ENCODE results near the gene RYR1. TPM values are rescaled to one million over a fixed set of nuclear protein-coding genes. Genes with fewer than 3 reads are reported as not detected.
A peak's percentile ranks its signal among the peaks of the same experiment; 100 is the strongest.

Gene RYR1
- total and polyA plus RNA-seq, 2 of the 13 experiments (the other 11 are each of a cell fraction or from before 2014, with no cell fraction given) = 0.03 TPM; not detected in 1

DNA sequence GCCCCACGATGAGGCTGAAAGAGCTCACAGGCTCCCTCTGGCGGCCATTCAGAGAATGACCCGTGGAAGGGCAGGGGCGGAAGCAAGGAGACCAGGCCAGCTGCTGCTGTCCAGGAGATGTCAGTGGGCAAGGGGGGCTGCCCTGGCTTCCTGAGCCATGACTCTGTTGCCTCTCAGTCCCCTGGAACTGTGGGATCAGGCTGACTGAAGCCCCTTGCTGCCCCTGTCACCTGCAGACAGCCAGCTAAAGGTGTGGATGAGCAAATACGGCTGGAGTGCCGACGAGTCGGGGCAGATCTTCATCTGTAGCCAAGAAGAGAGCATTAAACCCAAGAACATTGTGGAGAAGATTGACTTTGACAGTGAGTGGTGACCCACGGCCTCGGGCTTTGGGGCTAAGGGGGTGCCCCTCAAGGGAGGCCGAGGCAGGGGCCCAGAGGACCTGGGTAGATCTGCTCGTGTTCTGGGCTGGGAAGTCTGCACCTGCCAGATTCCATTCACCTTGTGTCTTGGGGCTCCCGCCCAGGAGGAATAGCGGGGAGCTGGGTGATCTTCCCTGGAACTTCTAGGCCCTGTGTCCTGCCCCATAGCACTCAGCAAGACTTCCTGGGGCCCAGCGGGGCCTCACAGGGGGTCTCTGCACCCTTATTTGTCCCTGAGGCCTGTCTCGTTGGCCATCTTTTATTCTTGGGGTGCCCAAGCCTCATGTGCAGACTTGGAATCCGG is 201.4 kb downstream of the RYR1 start:
- H3K4me1 ChIP-seq (ENCODE audit: insufficient read depth, low read length) = peaks cover 18% of the 10 kb centered on the region
- no peak overlapping the region for H3K9ac ChIP-seq (ENCODE audit: insufficient read depth, low read depth, low read length)
- no peak overlapping the region for H3K4me2 ChIP-seq (ENCODE audit: low read depth, low read length)
- in situ Hi-C loops (cut with HindIII; ENCODE audit: extremely low pct_ligation_motif_present, low pct_unique_long_range_greater_than_20kb) (loop anchor here (10.0 kb wide), 1 partner anchor 90 kb away; no protein-coding TSS in a partner anchor), intact Hi-C loops (cut with micrococcal nuclease; ENCODE audit: unreplicated experiment) (loop anchor here (1.0 to 5.0 kb wide), 2 partner anchors 91 to 233 kb away; partner anchors contain the start of gene FAM98C)
- H3K27ac ChIP-seq (ENCODE audit: extremely low read length, insufficient read depth, low read length) = no peak overlapping the region
- no peak overlapping the region for H2AFZ ChIP-seq (ENCODE audit: low read length)
- POLR2A ChIA-PET = interaction anchor here (1.0 to 3.1 kb wide), 6 partner anchors 12 to 261 kb away, joined by 3 to 16 read pairs (median 6); partner anchors contain the start of genes ACTN4, EIF3K, FAM98C and PSMD8
- H3K36me3 ChIP-seq (replicated peaks in 1 of 2; ENCODE audit: control insufficient read depth in 1 of 2, insufficient read depth in 2 of 2, low read length in 2 of 2) = peaks cover 5 to 6% of the 10 kb centered on the region in 2 experiments; a peak in 2 of 5 replicates
- H4K20me1 ChIP-seq (ENCODE audit: insufficient read depth, low read length) = 0 out of 2 replicates have a peak, but pooled peaks cover 4% of the 10 kb centered on the region
- WGBS (ENCODE audit: low lambda C conversion rate) = 71% methylated on average over 15 of the region's 17 CpGs
- CTCF ChIA-PET (ENCODE audit: low intra/inter-chr PET ratio, low total read pairs) = interaction anchor here (1.2 to 2.1 kb wide), 5 partner anchors 51 to 232 kb away, joined by 3 to 13 read pairs (median 4); partner anchors contain the start of gene FAM98C
- peak; percentile 62 for ATAC-seq
- H3K27me3 ChIP-seq (ENCODE audit: control insufficient read depth in 1 of 2, insufficient read depth in 2 of 2, low read length in 2 of 2) = no peaks in the 10 kb centered on the region
- H3K79me2 ChIP-seq (ENCODE audit: insufficient read depth, low read length) = no peaks in the 10 kb centered on the region
- H3K9me3 ChIP-seq (ENCODE audit: low read length) = no peaks in the 10 kb centered on the region
- no peak overlapping the region for H3K4me3 ChIP-seq (replicated peaks in 1 of 3; ENCODE audit: insufficient read depth in 1 of 3, low read depth in 2 of 3, low read length in 3 of 3)
- no peak for DNase-seq (ENCODE audit: low spot score)
- peak; percentile 61 for FAIRE-seq
- BruUV-seq (replicated peaks) = no TSS peak
- TF ChIP-seq ZNF550 (CRISPR knock-in tag; IDR thresholded peaks at IDR 0.05; ENCODE audit: borderline replicate concordance) (no peak), NFKB2 (CRISPR knock-in tag; IDR thresholded peaks at IDR 0.05; ENCODE audit: borderline replicate concordance) (0 out of 2 replicates have a peak, but pooled peaks have one; percentile 26), ZNF788 (CRISPR knock-in tag; IDR thresholded peaks at IDR 0.05; ENCODE audit: borderline replicate concordance) (peak; percentile 31; the same call in 1 of the 2 replicates), ZNF790 (CRISPR knock-in tag; IDR thresholded peaks at IDR 0.05; ENCODE audit: borderline replicate concordance) (no peak), CBX2 (IDR thresholded peaks at IDR 0.05; ENCODE audit: low read depth, low read length) (no peak), CBX2 (CRISPR knock-in tag; IDR thresholded peaks at IDR 0.05; ENCODE audit: low read depth) (no peak), ATRX (CRISPR knock-in tag; IDR thresholded peaks at IDR 0.05; ENCODE audit: borderline replicate concordance) (no peak), STAG1 (CRISPR knock-in tag; IDR thresholded peaks at IDR 0.05) (peak; percentile 62), ATM (IDR thresholded peaks at IDR 0.05; ENCODE audit: borderline replicate concordance) (no peak), ETV5 (CRISPR knock-in tag; IDR thresholded peaks at IDR 0.05; ENCODE audit: borderline replicate concordance) (peak; percentile 46; the same call in 1 of the 2 replicates), ZSCAN20 (CRISPR knock-in tag; IDR thresholded peaks at IDR 0.05; ENCODE audit: borderline replicate concordance) (no peak)
- TF ChIP-seq, protein P1, sequence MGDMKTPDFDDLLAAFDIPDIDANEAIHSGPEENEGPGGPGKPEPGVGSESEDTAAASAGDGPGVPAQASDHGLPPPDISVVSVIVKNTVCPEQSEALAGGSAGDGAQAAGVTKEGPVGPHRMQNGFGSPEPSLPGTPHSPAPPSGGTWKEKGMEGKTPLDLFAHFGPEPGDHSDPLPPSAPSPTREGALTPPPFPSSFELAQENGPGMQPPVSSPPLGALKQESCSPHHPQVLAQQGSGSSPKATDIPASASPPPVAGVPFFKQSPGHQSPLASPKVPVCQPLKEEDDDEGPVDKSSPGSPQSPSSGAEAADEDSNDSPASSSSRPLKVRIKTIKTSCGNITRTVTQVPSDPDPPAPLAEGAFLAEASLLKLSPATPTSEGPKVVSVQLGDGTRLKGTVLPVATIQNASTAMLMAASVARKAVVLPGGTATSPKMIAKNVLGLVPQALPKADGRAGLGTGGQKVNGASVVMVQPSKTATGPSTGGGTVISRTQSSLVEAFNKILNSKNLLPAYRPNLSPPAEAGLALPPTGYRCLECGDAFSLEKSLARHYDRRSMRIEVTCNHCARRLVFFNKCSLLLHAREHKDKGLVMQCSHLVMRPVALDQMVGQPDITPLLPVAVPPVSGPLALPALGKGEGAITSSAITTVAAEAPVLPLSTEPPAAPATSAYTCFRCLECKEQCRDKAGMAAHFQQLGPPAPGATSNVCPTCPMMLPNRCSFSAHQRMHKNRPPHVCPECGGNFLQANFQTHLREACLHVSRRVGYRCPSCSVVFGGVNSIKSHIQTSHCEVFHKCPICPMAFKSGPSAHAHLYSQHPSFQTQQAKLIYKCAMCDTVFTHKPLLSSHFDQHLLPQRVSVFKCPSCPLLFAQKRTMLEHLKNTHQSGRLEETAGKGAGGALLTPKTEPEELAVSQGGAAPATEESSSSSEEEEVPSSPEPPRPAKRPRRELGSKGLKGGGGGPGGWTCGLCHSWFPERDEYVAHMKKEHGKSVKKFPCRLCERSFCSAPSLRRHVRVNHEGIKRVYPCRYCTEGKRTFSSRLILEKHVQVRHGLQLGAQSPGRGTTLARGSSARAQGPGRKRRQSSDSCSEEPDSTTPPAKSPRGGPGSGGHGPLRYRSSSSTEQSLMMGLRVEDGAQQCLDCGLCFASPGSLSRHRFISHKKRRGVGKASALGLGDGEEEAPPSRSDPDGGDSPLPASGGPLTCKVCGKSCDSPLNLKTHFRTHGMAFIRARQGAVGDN (CRISPR knock-in tag; IDR thresholded peaks at IDR 0.05) = peak; percentile 27; the same call in 1 of the 2 replicates
- TF ChIP-seq, protein P2, sequence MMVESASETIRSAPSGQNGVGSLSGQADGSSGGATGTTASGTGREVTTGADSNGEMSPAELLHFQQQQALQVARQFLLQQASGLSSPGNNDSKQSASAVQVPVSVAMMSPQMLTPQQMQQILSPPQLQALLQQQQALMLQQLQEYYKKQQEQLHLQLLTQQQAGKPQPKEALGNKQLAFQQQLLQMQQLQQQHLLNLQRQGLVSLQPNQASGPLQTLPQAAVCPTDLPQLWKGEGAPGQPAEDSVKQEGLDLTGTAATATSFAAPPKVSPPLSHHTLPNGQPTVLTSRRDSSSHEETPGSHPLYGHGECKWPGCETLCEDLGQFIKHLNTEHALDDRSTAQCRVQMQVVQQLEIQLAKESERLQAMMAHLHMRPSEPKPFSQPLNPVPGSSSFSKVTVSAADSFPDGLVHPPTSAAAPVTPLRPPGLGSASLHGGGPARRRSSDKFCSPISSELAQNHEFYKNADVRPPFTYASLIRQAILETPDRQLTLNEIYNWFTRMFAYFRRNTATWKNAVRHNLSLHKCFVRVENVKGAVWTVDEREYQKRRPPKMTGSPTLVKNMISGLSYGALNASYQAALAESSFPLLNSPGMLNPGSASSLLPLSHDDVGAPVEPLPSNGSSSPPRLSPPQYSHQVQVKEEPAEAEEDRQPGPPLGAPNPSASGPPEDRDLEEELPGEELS (CRISPR knock-in tag; IDR thresholded peaks at IDR 0.05) = no peak
